ENCODE measurements around the gene CYP4F8.

Gene CYP4F8

GRCh38 chr19:15616183-15616582 lies 1.2 kb downstream of the CYP4F8 start:
- DNase-seq (ENCODE audit: low spot score) = no peak

GRCh38 chr19:15616627-15617270 lies 1.7 kb downstream of the CYP4F8 start:
- no peak for DNase-seq (ENCODE audit: low spot score)

GRCh38 chr19:15618321-15618720 lies 3.3 kb downstream of the CYP4F8 start:
- no peak for DNase-seq (ENCODE audit: low spot score)

DNA sequence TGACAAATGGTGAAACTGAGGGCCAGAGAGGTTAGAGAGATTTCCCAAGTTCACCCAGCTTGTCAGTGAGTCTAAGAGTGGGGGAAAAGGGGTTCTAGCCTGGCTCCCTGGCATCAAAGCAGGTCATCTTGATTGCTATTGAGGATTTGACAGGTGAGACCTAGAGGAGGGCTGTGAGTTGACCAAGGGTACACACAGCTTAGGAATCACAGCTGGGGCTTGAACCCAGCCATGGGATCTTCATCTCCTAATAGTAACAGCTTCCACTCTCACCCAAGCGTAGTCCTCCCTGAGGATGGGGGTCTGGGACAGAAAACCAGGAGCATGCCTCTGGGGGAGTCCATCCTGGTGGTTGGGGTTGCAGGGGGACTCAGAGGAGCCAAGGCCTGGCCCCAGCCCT lies 6.8 kb downstream of the CYP4F8 start:
- no peak for DNase-seq (ENCODE audit: low spot score)

GRCh38 chr19:15622991-15623390 lies 8.0 kb downstream of the CYP4F8 start:
- DNase-seq (ENCODE audit: low spot score) = peak; percentile 0

- peak; percentile 6 for DNase-seq (ENCODE audit: low spot score)
Observed at GRCh38 chr19:15623711-15624318, 8.8 kb downstream of the CYP4F8 start.

DNA sequence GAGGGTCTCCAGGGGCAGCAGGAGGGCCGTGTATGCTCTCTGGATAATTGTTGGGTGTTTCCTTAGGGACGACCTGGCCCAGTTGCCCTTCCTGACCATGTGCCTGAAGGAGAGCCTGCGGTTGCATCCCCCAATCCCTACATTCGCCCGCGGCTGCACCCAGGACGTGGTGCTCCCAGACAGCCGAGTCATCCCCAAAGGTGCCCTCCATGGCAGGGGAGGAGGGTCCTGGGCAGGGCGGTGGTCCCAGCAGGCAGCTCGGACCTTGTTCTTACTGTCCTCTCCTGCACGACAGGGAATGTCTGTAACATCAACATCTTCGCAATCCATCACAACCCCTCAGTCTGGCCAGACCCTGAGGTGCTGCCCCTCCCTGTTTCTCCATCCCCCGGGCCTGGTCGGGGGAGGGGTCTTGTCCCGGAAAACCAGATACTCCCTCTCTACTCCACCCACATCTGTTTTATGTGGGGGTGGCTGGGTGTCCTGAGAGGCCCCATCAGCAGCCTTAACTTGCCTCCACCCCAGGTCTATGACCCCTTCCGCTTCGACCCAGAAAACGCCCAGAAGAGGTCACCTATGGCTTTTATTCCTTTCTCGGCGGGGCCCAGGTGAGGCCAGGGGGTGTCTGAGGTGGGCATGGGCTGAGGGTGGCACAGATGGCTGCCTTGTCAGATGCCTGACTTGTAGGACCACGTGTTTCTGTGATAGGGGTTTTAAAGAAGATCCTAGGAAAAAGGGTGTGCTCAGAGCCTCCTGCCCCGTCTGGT lies 13.4 kb downstream of the CYP4F8 start:
- no peak for DNase-seq (ENCODE audit: low spot score)

- peak; percentile 88 for DNase-seq (ENCODE audit: low spot score)
Observed at GRCh38 chr19:15629003-15629880, 14.2 kb downstream of the CYP4F8 start.

DNA sequence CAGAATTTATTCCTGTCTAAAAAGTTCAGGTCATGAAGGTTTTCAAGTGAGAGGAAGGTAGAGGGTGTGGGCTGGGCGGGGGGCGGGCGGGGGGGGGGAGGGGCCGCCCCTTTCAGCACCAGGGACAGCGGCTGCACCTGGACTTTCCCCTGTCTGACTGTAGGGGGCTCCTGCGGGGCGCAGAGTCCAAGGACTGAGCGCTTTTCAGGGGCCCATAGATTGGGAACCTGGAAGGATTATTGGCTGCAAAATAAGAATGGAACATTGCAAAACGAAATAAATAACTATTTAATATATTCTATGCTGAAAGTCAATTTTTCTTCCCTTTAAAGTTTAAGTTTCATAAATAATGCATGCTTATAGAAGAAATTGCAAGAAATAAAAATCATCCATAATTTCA lies 16.8 kb downstream of the CYP4F8 start:
- DNase-seq (ENCODE audit: low spot score) = peak; percentile 41

DNA sequence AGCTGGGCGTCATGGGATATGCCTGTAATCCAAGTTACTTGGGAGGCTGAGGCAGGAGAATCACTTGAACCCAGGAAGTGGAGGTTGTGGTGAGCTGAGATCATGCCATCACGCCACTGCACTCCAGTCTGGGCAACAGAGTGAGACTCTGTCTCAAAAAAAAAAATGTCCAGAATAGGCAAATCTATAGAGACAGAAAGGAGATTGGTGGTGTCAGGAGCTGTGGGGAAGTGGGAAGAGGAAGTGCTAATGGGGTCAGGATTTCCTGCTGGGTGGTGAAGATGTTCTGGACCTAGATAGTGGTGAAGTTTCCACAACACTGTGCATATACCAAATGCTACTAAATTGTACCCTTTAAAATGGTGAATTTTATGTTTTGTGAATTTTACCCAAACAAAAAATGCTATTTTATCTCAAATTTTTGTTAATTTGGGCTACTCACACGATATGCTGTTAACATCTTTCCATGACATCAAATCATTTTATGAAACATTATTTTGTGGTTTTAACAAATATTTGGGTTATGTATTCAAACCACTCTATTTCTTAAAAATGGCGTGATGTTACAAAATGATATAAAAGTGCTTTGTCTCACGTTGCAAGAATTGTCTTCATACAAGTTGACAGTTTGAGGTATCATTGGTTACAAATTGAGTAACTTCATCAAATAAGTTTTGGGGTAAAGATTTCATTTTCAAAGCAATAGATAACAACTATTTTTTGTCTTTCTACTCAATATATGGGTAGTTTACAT lies 18.2 kb downstream of the CYP4F8 start:
- DNase-seq (ENCODE audit: low spot score) = no peak

DNA sequence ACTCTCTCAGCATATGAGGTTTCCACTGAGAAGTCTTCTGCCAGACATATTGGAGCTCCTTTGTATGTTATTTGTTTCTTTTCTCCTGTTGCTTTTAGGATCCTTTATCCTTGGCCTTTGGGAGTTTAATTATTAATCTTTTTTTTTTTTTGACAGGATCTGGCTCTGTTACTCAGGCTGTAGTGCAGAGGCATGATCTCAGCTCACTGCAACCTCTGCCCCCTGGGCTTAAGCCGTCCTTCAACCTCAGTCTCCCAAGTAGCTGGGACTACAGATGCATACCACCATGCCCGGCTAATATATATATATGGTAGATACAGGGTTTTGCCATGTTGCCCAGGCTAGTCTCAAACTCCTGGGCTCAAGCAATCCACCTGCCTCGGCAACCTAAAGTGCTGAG lies 19.1 kb downstream of the CYP4F8 start:
- DNase-seq (ENCODE audit: low spot score) = no peak

GRCh38 chr19:15635016-15635805 lies 20.2 kb downstream of the CYP4F8 start:
- DNase-seq (ENCODE audit: low spot score) = no peak

DNA sequence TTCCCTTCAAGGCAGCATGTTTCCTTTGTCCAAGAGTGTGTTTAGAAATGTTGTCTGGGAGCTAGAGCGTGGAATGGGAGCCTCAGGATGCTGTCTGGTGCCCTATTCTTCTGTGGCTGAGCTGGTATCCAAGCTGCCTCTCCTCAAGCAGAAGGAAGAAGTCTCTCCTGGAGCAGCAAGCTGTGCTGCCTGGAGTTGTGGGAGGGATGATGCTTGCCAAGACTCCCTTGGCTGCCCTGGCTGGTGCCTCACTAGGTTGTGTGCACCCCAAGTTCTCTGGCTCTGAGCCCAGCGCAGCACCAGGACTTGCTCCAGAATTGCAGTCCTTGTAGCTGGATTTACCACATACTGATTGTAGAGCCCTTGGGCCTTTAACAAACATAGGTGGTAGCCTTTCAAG lies 21.0 kb downstream of the CYP4F8 start:
- DNase-seq (ENCODE audit: low spot score) = no peak

- no peak for DNase-seq (ENCODE audit: low spot score)
Observed at GRCh38 chr19:15639596-15639995, 24.6 kb downstream of the CYP4F8 start.

GRCh38 chr19:15640294-15640903 lies 25.4 kb downstream of the CYP4F8 start, which contains the start of gene CYP4F3:
Gene CYP4F3, plus strand, starts transcription at chr19:15640897. Its CDS starts 519 bp downstream, at chr19:15641416.
- no peak for DNase-seq (ENCODE audit: low spot score)

GRCh38 chr19:15640904-15641597 lies 26.0 kb downstream of the CYP4F8 start:
- DNase-seq (ENCODE audit: low spot score) = no peak

DNA sequence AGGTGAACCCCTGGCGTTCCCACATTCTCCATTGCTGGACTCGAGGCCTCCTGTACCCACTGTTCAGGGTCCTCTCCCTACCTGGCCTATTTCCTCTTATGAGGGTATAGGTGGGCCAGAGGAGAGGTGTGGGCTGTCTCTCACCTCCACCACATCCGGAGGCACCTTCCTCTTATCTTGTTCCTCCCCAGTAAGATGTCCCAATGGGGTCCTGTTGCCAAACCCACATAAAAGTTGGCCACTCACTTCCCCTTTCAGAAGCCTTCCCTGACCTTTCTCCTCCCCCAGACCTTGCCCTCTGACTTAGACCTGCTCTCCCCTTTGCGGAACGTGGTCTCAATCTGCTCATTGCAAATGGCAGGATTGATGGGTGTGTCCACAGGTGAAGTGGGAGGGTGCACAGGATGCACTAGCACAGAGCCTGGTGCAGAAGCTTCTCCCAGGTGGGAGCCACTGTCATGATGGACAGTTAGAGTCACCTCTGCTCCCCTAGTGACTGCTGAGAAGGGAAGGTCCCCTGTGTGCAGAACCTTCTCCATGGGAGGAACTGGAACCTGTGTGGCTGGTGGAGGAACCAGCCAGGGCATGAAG lies 27.0 kb downstream of the CYP4F8 start:
- no peak for DNase-seq (ENCODE audit: low spot score)

- DNase-seq (ENCODE audit: low spot score) = no peak
Observed at GRCh38 chr19:15642807-15643206, 27.8 kb downstream of the CYP4F8 start.

GRCh38 chr19:15643387-15643786 lies 28.4 kb downstream of the CYP4F8 start:
- DNase-seq (ENCODE audit: low spot score) = no peak
